Ascending aorta (tissue), 2 donors: ENCODE results near the gene ATG16L2. TPM values are rescaled to one million over a fixed set of nuclear protein-coding genes. Genes with fewer than 3 reads are reported as not detected.

Experiments
- DNase-seq, 2 donors: peaks; one replicate each; pipeline ENCODE4 v3.0.0-alpha.2; 2019; ENCODE audit warnings: low spot score in 2 of 2
- H3K27ac ChIP-seq, 2 donors: fragments of 200-600 bp; sonication (generic); one replicate each; pipeline ENCODE4 v1.5.1; 2016 to 2017; ENCODE audit warnings: mild to moderate bottlenecking in 1 of 2
- H3K27me3 ChIP-seq: fragments of 200-600 bp; sonication (generic); one replicate; pipeline ENCODE4 v1.5.1; 2017
- H3K36me3 ChIP-seq, 2 donors: fragments of 200-600 bp; sonication (generic); one replicate each; pipeline ENCODE4 v1.5.1; 2016
- H3K4me1 ChIP-seq, 2 donors: fragments of 200-600 bp; sonication (generic); one replicate each; pipeline ENCODE4 v1.5.1; 2016 to 2017; ENCODE audit warnings: mild to moderate bottlenecking in 1 of 2
- H3K4me3 ChIP-seq, 2 donors: fragments of 200-600 bp; sonication (generic); one replicate each; pipeline ENCODE4 v1.5.1; 2016 to 2017; ENCODE audit warnings: mild to moderate bottlenecking in 1 of 2
- H3K9me3 ChIP-seq, 2 donors: fragments of 200-600 bp; sonication (generic); one replicate each; pipeline ENCODE4 v1.5.1; 2016
- CTCF ChIP-seq, 3 experiments: fragments of 200-600 bp in 2 of 3; fragments of 450-650 bp in 1 of 3; sonication (generic) in 2 of 3; IDR thresholded peaks; one replicate each; pipeline ENCODE4 v1.5.1; 2016 to 2019; ENCODE audit warnings: antibody characterized with exemption in 3 of 3, mild to moderate bottlenecking in 1 of 3, moderate library complexity in 1 of 3
- intact Hi-C: fragments of 100-400 bp; cut with DNase I; formaldehyde crosslinking; loops from one replicate; pipeline ENCODE4 v1.15.1; 2023
- total RNA-seq: library from RNA; depleted of rRNA; stranded (reverse); fragments of >200 nt; gene quantifications from one replicate; pipeline ENCODE4 v1.1.0, GENCODE V29; 2016

The ATG16L2 gene
- total RNA-seq, result 21.2 TPM

- DNase-seq, result peak in 1 of 2 donors; percentile 85
- peak within 1 kb of the TSS; percentile 92 to 96 for H3K27ac ChIP-seq
- peaks cover 10 to 29% of the 10 kb centered on the region in 2 donors for H3K4me1 ChIP-seq
- TF ChIP-seq CTCF (IDR thresholded peaks at IDR 0.05), result peak; percentile 7 to 61 (median 22)
- no peaks in the 10 kb centered on the region for H3K9me3 ChIP-seq
- H3K27me3 ChIP-seq, result no peaks in the 10 kb centered on the region
- H3K36me3 ChIP-seq, result peaks cover 14 to 16% of the 10 kb centered on the region in 2 donors
- intact Hi-C loops, result loop anchor here (1.0 kb wide), 3 partner anchors 21 to 92 kb away; partner anchors contain the start of gene ARAP1
- peak within 1 kb of the TSS; percentile 81 to 85 for H3K4me3 ChIP-seq
Observed at GRCh38 chr11:72814286-72815109, at the start of gene ATG16L2. Gene ATG16L2, plus strand, starts transcription at chr11:72814411. Its CDS starts 35 bp downstream, at chr11:72814446.

GRCh38 chr11:72764503-72764902 lies 49.7 kb upstream of the ATG16L2 start:
- no peaks in the 10 kb centered on the region for H3K36me3 ChIP-seq
- no peaks in the 10 kb centered on the region for H3K4me1 ChIP-seq
- no peak overlapping the region for H3K27ac ChIP-seq
- no peak for DNase-seq
- H3K27me3 ChIP-seq, result no peaks in the 10 kb centered on the region
- H3K9me3 ChIP-seq, result no peaks in the 10 kb centered on the region
- TF ChIP-seq CTCF (IDR thresholded peaks at IDR 0.05), result no peak
- intact Hi-C loops, result no loop called here
- no peak overlapping the region for H3K4me3 ChIP-seq

GRCh38 chr11:72766152-72766902 lies 47.9 kb upstream of the ATG16L2 start:
- H3K4me3 ChIP-seq, result no peak overlapping the region

GRCh38 chr11:72767203-72768062 lies 46.8 kb upstream of the ATG16L2 start:
- H3K4me1 ChIP-seq, result no peaks in the 10 kb centered on the region
- no peaks in the 10 kb centered on the region for H3K36me3 ChIP-seq
- no peak overlapping the region for H3K27ac ChIP-seq
- intact Hi-C loops, result no loop called here
- no peak overlapping the region for H3K4me3 ChIP-seq
- no peaks in the 10 kb centered on the region for H3K27me3 ChIP-seq
- DNase-seq, result no peak
- TF ChIP-seq CTCF (IDR thresholded peaks at IDR 0.05), result no peak
- no peaks in the 10 kb centered on the region for H3K9me3 ChIP-seq

More at GRCh38 chr11:72766152-72766902, 47.9 kb upstream of the ATG16L2 start:
- no peak for TF ChIP-seq CTCF (IDR thresholded peaks at IDR 0.05)
- H3K27me3 ChIP-seq, result no peaks in the 10 kb centered on the region
- no peaks in the 10 kb centered on the region for H3K4me1 ChIP-seq
- H3K9me3 ChIP-seq, result no peaks in the 10 kb centered on the region
- no peak for DNase-seq
- no peak overlapping the region for H3K27ac ChIP-seq
- no peaks in the 10 kb centered on the region for H3K36me3 ChIP-seq
- intact Hi-C loops, result no loop called here

GRCh38 chr11:72768581-72768980 lies 45.6 kb upstream of the ATG16L2 start:
- Histone ChIP-seq H3K27me3 (no peaks in the 10 kb centered on the region), H3K36me3 (no peaks in the 10 kb centered on the region), H3K4me3 (no peak overlapping the region), H3K4me1 (no peaks in the 10 kb centered on the region), H3K27ac (no peak overlapping the region), H3K9me3 (no peaks in the 10 kb centered on the region)
- TF ChIP-seq CTCF (IDR thresholded peaks at IDR 0.05), result no peak
- DNase-seq, result no peak
- intact Hi-C loops, result no loop called here
